Lower lobe of right lung (tissue), 2 donors: ENCODE measurements around the gene IL15RA. TPM values are rescaled to one million over a fixed set of nuclear protein-coding genes. Genes with fewer than 3 reads are reported as not detected.
"Not testable (repeated sequence)": the region's sequence is repeated elsewhere in the genome, so short reads cannot be mapped to it uniquely, and the experiment has no call there.

ENCODE experiments used
- ATAC-seq, 2 donors: fragments of 200-7000 bp; cut with Tn5 transposase; one replicate each; pipeline ENCODE4 v1.9.1; 2020 to 2022; ENCODE audit warnings: mild to moderate bottlenecking in 2 of 2, moderate library complexity in 2 of 2
- DNase-seq: peaks from one replicate; pipeline ENCODE4 v3.0.0-alpha.2; 2020
- H3K27ac ChIP-seq: fragments of 200-600 bp; one replicate; pipeline ENCODE4 v1.8.0; 2022
- H3K27me3 ChIP-seq: fragments of 200-600 bp; one replicate; pipeline ENCODE4 v1.8.0; 2022; ENCODE audit warnings: low read depth
- H3K36me3 ChIP-seq: fragments of 200-600 bp; one replicate; pipeline ENCODE4 v1.8.0; 2022; ENCODE audit warnings: mild to moderate bottlenecking
- H3K4me1 ChIP-seq: fragments of 200-600 bp; one replicate; pipeline ENCODE4 v1.8.0; 2022
- H3K4me3 ChIP-seq: fragments of 200-600 bp; one replicate; pipeline ENCODE4 v1.8.0; 2022; ENCODE audit warnings: mild to moderate bottlenecking
- H3K9me3 ChIP-seq: fragments of 200-600 bp; one replicate; pipeline ENCODE4 v1.8.0; 2022
- CTCF ChIP-seq: fragments of 200-600 bp; IDR thresholded peaks from one replicate; pipeline ENCODE4 v1.8.0; 2022; ENCODE audit warnings: antibody characterized with exemption, mild to moderate bottlenecking
- intact Hi-C: fragments of 100-400 bp; cut with DNase I; formaldehyde crosslinking; loops from one replicate; pipeline ENCODE4 v1.11.0; 2022
- total RNA-seq: library from RNA; stranded (reverse); fragmentation: NEBNext Ultra II Directional; extraction: Animal tissue kit (Norgen Biotek cat#: 25700); gene quantifications from one replicate; pipeline ENCODE4 v1.2.1, GENCODE V29; 2021
- donor health status: DM: no; HTN: yes; CAD: no; lungs with severe emphysema.

Gene IL15RA
- total RNA-seq, 1 donor from 2014 or later, result 28.5 TPM

GRCh38 chr10:6005856-6006395 is 28.6 kb upstream of the IL15RA start:
- DNase-seq (no peak), ATAC-seq (no peak)
- Histone ChIP-seq H3K4me1 (no peaks in the 10 kb centered on the region), H3K36me3 (no peaks in the 10 kb centered on the region), H3K27ac (no peak overlapping the region), H3K27me3 (no peaks in the 10 kb centered on the region), H3K4me3 (no peak overlapping the region), H3K9me3 (peaks cover 5% of the 10 kb centered on the region)
- TF ChIP-seq CTCF, result no peak
- intact Hi-C loops, result no loop called here

DNA sequence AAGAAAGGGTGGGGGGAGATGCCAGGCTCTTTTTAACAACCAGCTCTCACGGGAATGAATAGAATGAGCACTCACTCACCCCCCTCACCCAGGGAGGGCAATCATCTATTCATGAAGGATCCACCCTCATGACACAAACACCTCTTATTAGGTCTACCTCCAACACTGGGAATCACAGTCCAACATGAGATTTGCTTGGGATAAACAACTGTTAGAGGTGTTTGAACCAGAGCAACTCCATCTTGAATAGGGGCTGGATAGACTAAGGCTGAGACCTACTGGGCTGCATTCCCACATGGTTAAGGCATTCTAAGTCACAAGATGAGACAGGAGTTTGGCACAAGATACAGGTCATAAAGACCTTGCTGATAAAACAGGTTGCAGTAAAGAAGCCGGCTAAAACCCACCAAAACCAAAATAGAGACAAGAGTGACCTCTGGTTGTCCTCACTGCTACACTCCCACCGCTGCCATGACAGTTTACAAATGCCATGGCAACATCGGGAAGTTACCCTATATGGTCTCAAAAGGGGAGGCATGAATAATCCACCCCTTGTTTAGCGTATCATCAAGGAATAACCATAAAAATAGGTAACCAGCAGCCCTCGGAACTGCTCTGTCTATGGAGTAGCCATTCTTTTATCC is 27.9 kb upstream of the IL15RA start:
- ATAC-seq, DNase-seq, H3K27ac ChIP-seq, H3K4me1 ChIP-seq, H3K27me3 ChIP-seq, H3K36me3 ChIP-seq, H3K4me3 ChIP-seq, intact Hi-C loops, H3K9me3 ChIP-seq: not testable (repeated sequence)

DNA sequence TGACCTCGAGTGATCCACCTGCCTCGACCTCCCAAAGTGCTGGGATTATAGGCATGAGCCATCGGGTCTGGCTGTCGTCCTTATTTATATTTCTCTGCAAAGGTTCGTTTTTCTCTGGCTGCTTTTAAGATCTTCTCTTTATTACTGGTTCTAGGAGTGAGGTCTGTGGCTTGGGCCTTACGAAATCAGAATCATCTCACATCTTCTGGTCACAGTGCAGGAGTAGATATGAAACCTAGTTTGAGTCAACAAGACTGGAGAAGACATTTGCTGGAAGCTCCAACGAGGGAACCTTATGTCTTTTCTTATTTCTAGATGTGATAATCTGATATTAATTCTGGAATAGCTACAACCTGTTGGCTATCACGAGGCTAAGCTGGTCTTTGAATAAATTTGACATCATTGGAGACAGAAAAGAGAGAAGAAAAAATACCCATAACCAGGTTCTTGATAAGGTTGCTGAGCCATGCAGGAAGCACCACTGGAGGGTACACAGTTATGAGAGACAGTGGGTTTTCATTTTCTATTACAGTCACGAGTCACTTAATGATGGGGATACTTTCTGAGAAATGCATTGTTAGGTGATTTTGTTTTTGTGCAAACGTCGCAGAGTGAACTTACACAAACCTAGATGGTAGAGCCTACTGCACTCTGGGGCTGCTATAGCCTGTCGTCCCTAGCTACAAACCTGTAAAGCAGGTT is 25.6 kb upstream of the IL15RA start:
- Histone ChIP-seq H3K4me3 (no peak overlapping the region), H3K9me3 (peaks cover 5% of the 10 kb centered on the region), H3K27me3 (no peaks in the 10 kb centered on the region), H3K4me1 (no peaks in the 10 kb centered on the region), H3K36me3 (no peaks in the 10 kb centered on the region), H3K27ac (no peak overlapping the region)
- no peak for DNase-seq
- no peak for ATAC-seq
- intact Hi-C loops, result no loop called here
- no peak for TF ChIP-seq CTCF

- H3K27ac ChIP-seq, result no peak overlapping the region
- no peaks in the 10 kb centered on the region for H3K4me1 ChIP-seq
- no peaks in the 10 kb centered on the region for H3K9me3 ChIP-seq
- no peak for TF ChIP-seq CTCF
- no peak overlapping the region for H3K4me3 ChIP-seq
- intact Hi-C loops, result no loop called here
- ATAC-seq, result no peak
- no peaks in the 10 kb centered on the region for H3K36me3 ChIP-seq
- no peaks in the 10 kb centered on the region for H3K27me3 ChIP-seq
- no peak for DNase-seq
Measured at GRCh38 chr10:5999440-6000165, 22.3 kb upstream of the IL15RA start.

- ATAC-seq, result no peak
- DNase-seq, result no peak
- no peak overlapping the region for H3K27ac ChIP-seq
- no peak overlapping the region for H3K4me3 ChIP-seq
- H3K36me3 ChIP-seq, result no peaks in the 10 kb centered on the region
- no peaks in the 10 kb centered on the region for H3K27me3 ChIP-seq
- intact Hi-C loops, result no loop called here
- H3K9me3 ChIP-seq, result peaks cover 11% of the 10 kb centered on the region
- no peak for TF ChIP-seq CTCF
- no peaks in the 10 kb centered on the region for H3K4me1 ChIP-seq
Measured at GRCh38 chr10:5996696-5997095, 19.4 kb upstream of the IL15RA start.

GRCh38 chr10:5992398-5992797 is 15.1 kb upstream of the IL15RA start:
- Histone ChIP-seq H3K36me3 (no peaks in the 10 kb centered on the region), H3K4me3 (no peak overlapping the region), H3K27me3 (no peaks in the 10 kb centered on the region), H3K9me3 (peaks cover 16% of the 10 kb centered on the region), H3K27ac (no peak overlapping the region), H3K4me1 (no peaks in the 10 kb centered on the region)
- ATAC-seq, result no peak
- DNase-seq, result no peak
- intact Hi-C loops, result no loop called here
- no peak for TF ChIP-seq CTCF
